Smooth muscle cell (in vitro differentiated cells): ENCODE measurements around the gene CHD1. TPM values are rescaled to one million over a fixed set of nuclear protein-coding genes. Genes with fewer than 3 reads are reported as not detected.

Experiments
- DNase-seq: peaks from one replicate; lab custom pipeline; 2025; ENCODE audit not compliant: unreplicated experiment; lab: John Stamatoyannopoulos, UW
- H2AFZ ChIP-seq: fragments of 200-600 bp; sonication (generic); 2 replicates; pipeline ENCODE4 v1.6.0; 2016; ENCODE audit warnings: antibody characterized with exemption, low read depth, mild to moderate bottlenecking
- H3F3A ChIP-seq: fragments of 200-600 bp; sonication (generic); 2 replicates; pipeline ENCODE4 v1.6.0; 2017; ENCODE audit warnings: antibody characterized with exemption, low read depth
- H3K27ac ChIP-seq: fragments of 200-600 bp; sonication (generic); 2 replicates; pipeline ENCODE4 v1.5.1; 2016; ENCODE audit warnings: low read depth, mild to moderate bottlenecking
- H3K27me3 ChIP-seq: fragments of 200-600 bp; sonication (generic); 2 replicates; pipeline ENCODE4 v1.6.1; 2016; ENCODE audit warnings: low read depth, mild to moderate bottlenecking
- H3K36me3 ChIP-seq: fragments of 200-600 bp; sonication (generic); 2 replicates; pipeline ENCODE4 v1.5.1; 2016; ENCODE audit warnings: low read depth
- H3K4me1 ChIP-seq: fragments of 200-600 bp; sonication (generic); 2 replicates; pipeline ENCODE4 v1.5.1; 2016; ENCODE audit warnings: low read depth
- H3K4me2 ChIP-seq: fragments of 200-600 bp; sonication (generic); 2 replicates; pipeline ENCODE4 v1.6.0; 2016; ENCODE audit warnings: mild to moderate bottlenecking
- H3K4me3 ChIP-seq: fragments of 200-600 bp; sonication (generic); 2 replicates; pipeline ENCODE4 v1.5.1; 2016; ENCODE audit warnings: mild to moderate bottlenecking
- H3K79me2 ChIP-seq: fragments of 200-600 bp; sonication (generic); 2 replicates; pipeline ENCODE4 v1.6.0; 2016; ENCODE audit warnings: low read depth, mild to moderate bottlenecking
- H3K9ac ChIP-seq: fragments of 200-600 bp; sonication (generic); 2 replicates; pipeline ENCODE4 v1.6.0; 2016; ENCODE audit warnings: low read depth
- H3K9me3 ChIP-seq: fragments of 200-600 bp; sonication (generic); replicated peaks from 2 replicates; pipeline ENCODE4 v1.5.1; 2016; ENCODE audit warnings: low read depth
- H4K20me1 ChIP-seq: fragments of 200-600 bp; sonication (generic); 2 replicates; pipeline ENCODE4 v1.6.0; 2016; ENCODE audit warnings: low read depth
- WGBS: methylation state at CpG from one replicate; pipeline ENCODE4 v1.1.7; 2016; ENCODE audit warnings: low lambda C conversion rate; 5-methylcytosine and 5-hydroxymethylcytosine counted together
- polyA plus RNA-seq: library from polyadenylated mRNA; unstranded; fragments of >200 nt; fragmentation: Nextera tagmentation; extraction: Ambion mirVana; gene quantifications from 2 replicates; pipeline ENCODE4 v1.2.1, GENCODE V29; 2016
- total RNA-seq: library from RNA; depleted of rRNA; stranded (reverse); fragments of >200 nt; gene quantifications from 2 replicates; pipeline ENCODE4 v1.2.3, GENCODE V29; 2014
- TF ChIP-seq, protein P1 (sequence below): fragments of 200-600 bp; sonication (generic); IDR thresholded peaks from 2 replicates; pipeline ENCODE4 v1.5.1; 2017; ENCODE audit warnings: borderline replicate concordance, mild to moderate bottlenecking, antibody characterized with exemption; ENCODE audit not compliant: insufficient read depth, poor library complexity, severe bottlenecking

The CHD1 gene
- total and polyA plus RNA-seq, 2 experiments from 2014 or later = 12.0 to 51.5 TPM

DNA sequence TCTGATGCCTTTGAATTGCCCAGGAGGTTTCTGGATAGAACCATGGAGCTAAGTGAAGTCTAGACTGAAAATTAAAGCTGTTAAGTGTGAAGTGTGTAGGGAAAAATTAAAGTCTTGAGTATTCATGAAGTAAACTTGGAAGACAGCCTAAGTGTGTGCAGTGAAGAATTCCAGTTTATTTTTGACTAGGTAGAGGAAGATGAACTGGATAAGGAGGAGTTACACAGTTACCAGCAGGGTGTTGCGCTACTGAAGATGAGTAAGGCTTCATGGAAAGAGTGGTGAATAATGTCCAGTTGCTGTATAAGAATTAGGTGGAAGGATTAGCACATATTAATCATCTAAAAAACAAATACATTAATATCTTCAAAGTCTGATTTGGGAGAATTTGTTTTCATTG, 5.7 kb upstream of the CHD1 start:
- Histone ChIP-seq H3K4me3 (no peak overlapping the region), H2AFZ (no peak overlapping the region), H3K4me1 (peaks cover 25% of the 10 kb centered on the region), H3K9ac (no peak overlapping the region), H3F3A (no peaks in the 10 kb centered on the region), H3K27me3 (no peaks in the 10 kb centered on the region), H3K36me3 (no peaks in the 10 kb centered on the region), H3K27ac (no peak overlapping the region), H3K9me3 (no peaks in the 10 kb centered on the region), H4K20me1 (peaks cover 92% of the 10 kb centered on the region), H3K4me2 (no peak overlapping the region), H3K79me2 (peaks cover 20% of the 10 kb centered on the region)
- TF ChIP-seq, protein P1, sequence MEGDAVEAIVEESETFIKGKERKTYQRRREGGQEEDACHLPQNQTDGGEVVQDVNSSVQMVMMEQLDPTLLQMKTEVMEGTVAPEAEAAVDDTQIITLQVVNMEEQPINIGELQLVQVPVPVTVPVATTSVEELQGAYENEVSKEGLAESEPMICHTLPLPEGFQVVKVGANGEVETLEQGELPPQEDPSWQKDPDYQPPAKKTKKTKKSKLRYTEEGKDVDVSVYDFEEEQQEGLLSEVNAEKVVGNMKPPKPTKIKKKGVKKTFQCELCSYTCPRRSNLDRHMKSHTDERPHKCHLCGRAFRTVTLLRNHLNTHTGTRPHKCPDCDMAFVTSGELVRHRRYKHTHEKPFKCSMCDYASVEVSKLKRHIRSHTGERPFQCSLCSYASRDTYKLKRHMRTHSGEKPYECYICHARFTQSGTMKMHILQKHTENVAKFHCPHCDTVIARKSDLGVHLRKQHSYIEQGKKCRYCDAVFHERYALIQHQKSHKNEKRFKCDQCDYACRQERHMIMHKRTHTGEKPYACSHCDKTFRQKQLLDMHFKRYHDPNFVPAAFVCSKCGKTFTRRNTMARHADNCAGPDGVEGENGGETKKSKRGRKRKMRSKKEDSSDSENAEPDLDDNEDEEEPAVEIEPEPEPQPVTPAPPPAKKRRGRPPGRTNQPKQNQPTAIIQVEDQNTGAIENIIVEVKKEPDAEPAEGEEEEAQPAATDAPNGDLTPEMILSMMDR = no peak
- no peak for DNase-seq
- WGBS = 100% methylated on average over 1 of the region's 1 CpG

DNA sequence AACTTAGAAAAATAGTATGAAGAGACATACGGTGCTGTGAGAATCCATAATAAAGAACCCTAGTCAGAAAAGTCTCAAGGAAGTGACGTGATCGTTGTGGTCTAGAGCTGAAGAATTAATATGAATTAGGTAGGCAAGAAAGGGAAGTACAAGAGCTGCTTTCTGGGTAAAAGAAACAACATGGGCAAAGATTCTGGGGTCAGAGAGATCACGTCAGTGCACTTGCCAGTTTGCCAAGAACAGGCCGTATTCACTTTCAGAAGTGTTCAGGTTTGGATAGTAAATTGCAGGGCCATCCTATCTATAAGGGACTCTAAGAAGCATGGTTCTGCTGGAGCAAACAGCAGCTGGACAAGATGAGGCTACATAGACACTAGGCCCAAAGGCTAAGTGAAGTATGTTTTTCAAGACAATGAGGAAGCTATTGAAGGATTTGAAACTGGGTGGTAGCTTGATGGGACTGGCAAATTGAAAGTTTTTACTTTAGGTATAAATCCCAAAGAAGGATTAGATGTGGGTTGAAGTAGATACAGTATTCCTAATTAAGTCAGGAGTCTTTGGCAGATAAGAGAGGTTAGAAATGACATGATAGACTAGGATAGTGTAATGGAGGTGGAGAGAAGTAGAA, 4.8 kb upstream of the CHD1 start:
- no peaks in the 10 kb centered on the region for H3K36me3 ChIP-seq
- TF ChIP-seq, protein P1 = no peak
- DNase-seq = no peak
- WGBS = 98% methylated on average over 5 of the region's 5 CpGs
- no peaks in the 10 kb centered on the region for H3K9me3 ChIP-seq
- H3K27me3 ChIP-seq = no peaks in the 10 kb centered on the region
- H3K4me3 ChIP-seq = no peak overlapping the region
- peaks cover 85% of the 10 kb centered on the region for H4K20me1 ChIP-seq
- H3K4me1 ChIP-seq = peaks cover 24% of the 10 kb centered on the region
- H2AFZ ChIP-seq = no peak overlapping the region
- H3F3A ChIP-seq = no peaks in the 10 kb centered on the region
- peaks cover 20% of the 10 kb centered on the region for H3K79me2 ChIP-seq
- H3K4me2 ChIP-seq = no peak overlapping the region
- H3K27ac ChIP-seq = no peak overlapping the region
- no peak overlapping the region for H3K9ac ChIP-seq

DNA sequence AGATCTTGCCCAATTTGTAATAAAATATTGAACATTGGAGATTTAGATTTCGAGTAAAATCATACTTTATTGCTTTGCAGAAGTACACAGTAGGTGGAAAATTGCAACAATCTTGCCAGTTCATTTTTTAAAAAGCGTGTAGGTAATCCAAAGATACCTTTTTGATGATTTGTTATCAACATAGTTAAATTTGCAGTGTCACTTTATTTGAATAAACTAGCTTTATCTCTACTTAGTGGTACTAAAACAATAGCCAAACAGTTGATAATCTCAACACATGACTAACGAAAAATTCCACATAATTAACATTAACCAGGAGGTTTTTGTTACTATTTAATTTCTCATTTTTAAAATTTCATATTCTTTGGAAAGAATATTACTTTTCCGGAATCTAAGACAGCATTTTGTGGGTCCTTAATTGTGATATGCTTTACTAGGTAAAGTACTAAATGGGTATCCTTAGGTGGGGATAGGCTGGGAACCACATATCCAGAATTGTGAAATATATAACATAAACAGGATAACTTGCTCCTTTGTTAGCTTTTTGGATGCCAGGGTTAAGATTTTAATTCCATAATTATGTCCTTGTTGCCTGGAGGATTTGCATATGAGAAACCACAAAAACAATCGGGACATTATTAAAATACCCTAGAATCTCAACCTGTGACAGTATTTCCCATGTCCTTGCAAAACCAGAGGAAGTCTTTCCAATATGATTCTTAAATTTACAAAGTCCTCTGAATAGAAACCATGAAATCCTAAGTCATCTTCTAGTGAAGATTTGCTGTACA, 2.4 kb upstream of the CHD1 start:
- peaks cover 30% of the 10 kb centered on the region for H3K79me2 ChIP-seq
- no peak for DNase-seq
- no peaks in the 10 kb centered on the region for H3K36me3 ChIP-seq
- no peak overlapping the region for H3K4me2 ChIP-seq
- H3K27me3 ChIP-seq = no peaks in the 10 kb centered on the region
- H2AFZ ChIP-seq = no peak overlapping the region
- peaks cover 75% of the 10 kb centered on the region for H4K20me1 ChIP-seq
- no peak overlapping the region for H3K9ac ChIP-seq
- H3K4me1 ChIP-seq = peaks cover 19% of the 10 kb centered on the region
- no peak overlapping the region for H3K27ac ChIP-seq
- WGBS = 93% methylated on average over 5 of the region's 5 CpGs
- TF ChIP-seq, protein P1 = no peak
- H3K9me3 ChIP-seq = no peaks in the 10 kb centered on the region
- H3K4me3 ChIP-seq = no peak overlapping the region
- no peaks in the 10 kb centered on the region for H3F3A ChIP-seq
